Large intestine (tissue), 3 donors: ENCODE measurements around the gene SAMD4B. TPM values are rescaled to one million over a fixed set of nuclear protein-coding genes. Genes with fewer than 3 reads are reported as not detected.
A peak's percentile ranks its signal among the peaks of the same experiment; 100 is the strongest.

ENCODE experiments used
- DNase-seq, 2 donors: peaks; one replicate each; pipeline versions ENCODE4 v3.0.0 to v3.0.0-alpha.2; 2013
- H3K27ac ChIP-seq: one replicate; pipeline ENCODE4 v1.5.1; 2013; ENCODE audit warnings: low read length
- H3K27me3 ChIP-seq: 2 replicates; pipeline ENCODE4 v1.6.1; 2013; ENCODE audit warnings: low read length; ENCODE audit not compliant: control insufficient read depth, insufficient read depth
- H3K36me3 ChIP-seq: 2 replicates; pipeline ENCODE4 v1.6.1; 2013; ENCODE audit warnings: low read length; ENCODE audit not compliant: control insufficient read depth, insufficient read depth
- H3K4me1 ChIP-seq: one replicate; pipeline ENCODE4 v1.6.1; 2013; ENCODE audit warnings: low read length; ENCODE audit not compliant: control insufficient read depth, insufficient read depth
- H3K4me3 ChIP-seq: one replicate; pipeline ENCODE4 v1.5.1; 2013; ENCODE audit warnings: low read length
- H3K9me3 ChIP-seq: one replicate; pipeline ENCODE4 v1.6.1; 2013; ENCODE audit warnings: mild to moderate bottlenecking, low read depth, low read length, moderate library complexity; ENCODE audit not compliant: control insufficient read depth
- WGBS: methylation state at CpG from one replicate; pipeline ENCODE4 v1.1.5; 2013; ENCODE audit warnings: low lambda C conversion rate; ENCODE audit not compliant: insufficient coverage; 5-methylcytosine and 5-hydroxymethylcytosine counted together
- polyA plus RNA-seq: library from polyadenylated mRNA; unstranded; fragments of 120-200 nt; gene quantifications from one replicate; pipeline ENCODE4 v1.2.1, GENCODE V29; 2013

SAMD4B gene
- polyA plus RNA-seq, 1 donor: 94.4 TPM

GRCh38 chr19:39380521-39381502 lies 38.6 kb downstream of the SAMD4B start:
- Histone ChIP-seq H3K9me3 (no peaks in the 10 kb centered on the region), H3K4me1 (no peaks in the 10 kb centered on the region), H3K4me3 (no peak overlapping the region), H3K27ac (no peak overlapping the region), H3K27me3 (no peaks in the 10 kb centered on the region), H3K36me3 (peaks cover 96% of the 10 kb centered on the region)
- DNase-seq: no peak
- WGBS: no CpG with 5 or more reads among the region's 17 CpGs

- Histone ChIP-seq H3K27ac (no peak overlapping the region), H3K9me3 (no peaks in the 10 kb centered on the region), H3K4me3 (no peak overlapping the region), H3K4me1 (no peaks in the 10 kb centered on the region), H3K36me3 (peaks cover 96% of the 10 kb centered on the region), H3K27me3 (no peaks in the 10 kb centered on the region)
- DNase-seq: no peak
- WGBS: no CpG with 5 or more reads among the region's 10 CpGs
Observed at GRCh38 chr19:39381910-39382611, 39.8 kb downstream of the SAMD4B start.

- H3K36me3 ChIP-seq: peaks cover 94% of the 10 kb centered on the region
- no peaks in the 10 kb centered on the region for H3K9me3 ChIP-seq
- H3K27me3 ChIP-seq: no peaks in the 10 kb centered on the region
- H3K4me1 ChIP-seq: no peaks in the 10 kb centered on the region
- WGBS: 88% methylated on average over 3 of the region's 18 CpGs
- DNase-seq: no peak
- no peak overlapping the region for H3K27ac ChIP-seq
- H3K4me3 ChIP-seq: no peak overlapping the region
Observed at GRCh38 chr19:39382991-39383828, 41.0 kb downstream of the SAMD4B start.

- Histone ChIP-seq H3K27me3 (no peaks in the 10 kb centered on the region), H3K4me1 (peaks cover 4% of the 10 kb centered on the region), H3K4me3 (no peak overlapping the region), H3K9me3 (no peaks in the 10 kb centered on the region), H3K36me3 (peaks cover 95% of the 10 kb centered on the region), H3K27ac (no peak overlapping the region)
- no peak for DNase-seq
- no CpG with 5 or more reads among the region's 9 CpGs for WGBS
Observed at GRCh38 chr19:39384839-39385568, 42.8 kb downstream of the SAMD4B start.

GRCh38 chr19:39385629-39386411 lies 43.6 kb downstream of the SAMD4B start:
- H3K36me3 ChIP-seq: peaks cover 87% of the 10 kb centered on the region
- H3K4me3 ChIP-seq: no peak overlapping the region
- WGBS: 56% methylated on average over 2 of the region's 20 CpGs
- DNase-seq: no peak
- H3K4me1 ChIP-seq: peaks cover 8% of the 10 kb centered on the region
- H3K27me3 ChIP-seq: no peaks in the 10 kb centered on the region
- H3K9me3 ChIP-seq: no peaks in the 10 kb centered on the region
- no peak overlapping the region for H3K27ac ChIP-seq

GRCh38 chr19:39386557-39386956 lies 44.3 kb downstream of the SAMD4B start:
- DNase-seq: no peak
- no peaks in the 10 kb centered on the region for H3K27me3 ChIP-seq
- peaks cover 8% of the 10 kb centered on the region for H3K4me1 ChIP-seq
- H3K36me3 ChIP-seq: peaks cover 80% of the 10 kb centered on the region
- no peak overlapping the region for H3K27ac ChIP-seq
- H3K9me3 ChIP-seq: no peaks in the 10 kb centered on the region
- H3K4me3 ChIP-seq: no peak overlapping the region
- no CpG with 5 or more reads among the region's 7 CpGs for WGBS

- no peaks in the 10 kb centered on the region for H3K9me3 ChIP-seq
- H3K4me1 ChIP-seq: peaks cover 14% of the 10 kb centered on the region
- DNase-seq: no peak
- H3K4me3 ChIP-seq: no peak overlapping the region
- no peak overlapping the region for H3K27ac ChIP-seq
- H3K36me3 ChIP-seq: peaks cover 64% of the 10 kb centered on the region
- no CpG with 5 or more reads among the region's 5 CpGs for WGBS
- no peaks in the 10 kb centered on the region for H3K27me3 ChIP-seq
Observed at GRCh38 chr19:39388657-39389056, 46.4 kb downstream of the SAMD4B start.

GRCh38 chr19:39389631-39390414 lies 47.6 kb downstream of the SAMD4B start:
- peaks cover 59% of the 10 kb centered on the region for H3K36me3 ChIP-seq
- no CpG with 5 or more reads among the region's 13 CpGs for WGBS
- H3K27me3 ChIP-seq: no peaks in the 10 kb centered on the region
- no peak for DNase-seq
- peak overlapping the region; percentile 94 for H3K27ac ChIP-seq
- H3K4me1 ChIP-seq: peaks cover 14% of the 10 kb centered on the region
- peak overlapping the region; percentile 76 for H3K4me3 ChIP-seq
- H3K9me3 ChIP-seq: no peaks in the 10 kb centered on the region

- Histone ChIP-seq H3K4me1 (peaks cover 14% of the 10 kb centered on the region), H3K27ac (peak overlapping the region; percentile 94), H3K4me3 (peak overlapping the region; percentile 76), H3K27me3 (no peaks in the 10 kb centered on the region), H3K9me3 (no peaks in the 10 kb centered on the region), H3K36me3 (peaks cover 59% of the 10 kb centered on the region)
- peak in 1 of 2 donors; percentile 75 for DNase-seq
- no CpG with 5 or more reads among the region's 10 CpGs for WGBS
Observed at GRCh38 chr19:39390451-39390750, 48.2 kb downstream of the SAMD4B start.
